Activated T-cell treated with anti-CD3 and anti-CD28 coated beads, Interleukin-2, amount 50 U/mL, for 48 hours (primary cell): ENCODE data around the gene STK24.
"Not testable (repeated sequence)": the region's sequence is repeated elsewhere in the genome, so short reads cannot be mapped to it uniquely, and the experiment has no call there.

ENCODE experiments used
- DNase-seq, 2 experiments: peaks; one replicate each; pipeline ENCODE4 v3.0.0-alpha.2; 2020

Gene STK24

GRCh38 chr13:98581971-98582702 lies 5.2 kb upstream of the STK24 start:
- no peak for DNase-seq

GRCh38 chr13:98581381-98581780 lies 4.5 kb upstream of the STK24 start:
- DNase-seq = no peak

GRCh38 chr13:98580420-98580819 lies 3.5 kb upstream of the STK24 start:
- DNase-seq = no peak

- DNase-seq = no peak
Measured at GRCh38 chr13:98577836-98578285, 954 bp upstream of the STK24 start.

- peak; percentile 60 to 68 for DNase-seq
Measured at GRCh38 chr13:98576200-98576945, 534 bp downstream of the STK24 start.

GRCh38 chr13:98575904-98576199 lies 1.1 kb downstream of the STK24 start:
- DNase-seq = no peak

GRCh38 chr13:98575009-98575903 lies 1.7 kb downstream of the STK24 start:
- no peak for DNase-seq

- DNase-seq = peak; percentile 38 to 51
Measured at GRCh38 chr13:98571955-98572662, 4.8 kb downstream of the STK24 start.

GRCh38 chr13:98570929-98571372 lies 6.0 kb downstream of the STK24 start:
- DNase-seq = peak; percentile 46 to 55

- not testable (repeated sequence) for DNase-seq
Measured at GRCh38 chr13:98569494-98570367, 7.2 kb downstream of the STK24 start.

GRCh38 chr13:98568918-98569317 lies 8.0 kb downstream of the STK24 start:
- DNase-seq = no peak

GRCh38 chr13:98567140-98567539 lies 9.8 kb downstream of the STK24 start:
- DNase-seq = no peak

GRCh38 chr13:98565726-98566565 lies 11.0 kb downstream of the STK24 start:
- DNase-seq = no peak

- DNase-seq = peak; percentile 43 to 49
Measured at GRCh38 chr13:98564204-98564603, 12.7 kb downstream of the STK24 start.

- DNase-seq = peak in 1 of 2 experiments; percentile 41
Measured at GRCh38 chr13:98563071-98563470, 13.8 kb downstream of the STK24 start.

- DNase-seq = no peak
Measured at GRCh38 chr13:98559169-98559568, 17.7 kb downstream of the STK24 start.

- DNase-seq = no peak
Measured at GRCh38 chr13:98557937-98558792, 18.7 kb downstream of the STK24 start.

GRCh38 chr13:98556968-98557631 lies 19.8 kb downstream of the STK24 start:
- DNase-seq = no peak
